Body of pancreas (tissue), 4 donors: Measurements from ENCODE around the gene PTPRD.

ENCODE experiments used
- CTCF ChIP-seq, 7 experiments: fragments of 450-650 bp in 4 of 7; fragments of 200-600 bp in 3 of 7; sonication (generic) in 3 of 7; IDR thresholded peaks; one replicate each; pipeline ENCODE4 v1.5.1; 2016 to 2019; ENCODE audit warnings: antibody characterized with exemption in 7 of 7
- POLR2A ChIP-seq, 3 donors: fragments of 450-650 bp; IDR thresholded peaks; one replicate each; pipeline ENCODE4 v1.6.1; 2016; ENCODE audit warnings: antibody characterized with exemption in 3 of 3, mild to moderate bottlenecking in 2 of 3

DNA sequence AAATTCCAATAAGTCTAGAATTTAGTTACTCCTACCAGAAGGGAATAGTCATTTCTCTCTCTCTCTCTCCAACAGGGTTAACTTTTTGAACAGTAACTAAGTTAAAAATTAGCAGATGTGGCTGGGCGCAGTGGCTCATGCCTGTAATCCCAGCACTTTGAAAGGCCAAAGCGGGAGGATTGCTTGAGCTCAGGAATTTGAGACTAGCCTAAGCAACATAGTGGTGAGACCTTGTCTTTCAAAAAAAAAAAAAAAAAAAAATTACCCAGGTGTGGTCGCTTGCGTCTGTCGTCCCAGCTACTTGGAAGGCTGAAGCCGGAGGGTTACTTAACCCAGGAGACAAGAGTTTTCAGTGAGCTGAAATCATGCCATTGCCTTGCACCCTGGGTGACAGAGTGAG is 639.7 kb downstream of the PTPRD start:
- TF ChIP-seq POLR2A (IDR thresholded peaks at IDR 0.05) (no peak), CTCF (IDR thresholded peaks at IDR 0.05) (no peak)
